HG02884 (cell line): Measurements from ENCODE around the gene PTGER3.
"Not testable (repeated sequence)": the region's sequence is repeated elsewhere in the genome, so short reads cannot be mapped to it uniquely, and the experiment has no call there.

ENCODE experiments used
- ATAC-seq: cut with Tn5 transposase; IDR thresholded peaks from one replicate; pipeline ENCODE4 v1.9.1; 2021; ENCODE audit warnings: mild to moderate bottlenecking, moderate library complexity; ENCODE audit not compliant: unreplicated experiment

The PTGER3 gene

GRCh38 chr1:71014178-71014579 lies 33.4 kb downstream of the PTGER3 start:
- ATAC-seq, result no peak

DNA sequence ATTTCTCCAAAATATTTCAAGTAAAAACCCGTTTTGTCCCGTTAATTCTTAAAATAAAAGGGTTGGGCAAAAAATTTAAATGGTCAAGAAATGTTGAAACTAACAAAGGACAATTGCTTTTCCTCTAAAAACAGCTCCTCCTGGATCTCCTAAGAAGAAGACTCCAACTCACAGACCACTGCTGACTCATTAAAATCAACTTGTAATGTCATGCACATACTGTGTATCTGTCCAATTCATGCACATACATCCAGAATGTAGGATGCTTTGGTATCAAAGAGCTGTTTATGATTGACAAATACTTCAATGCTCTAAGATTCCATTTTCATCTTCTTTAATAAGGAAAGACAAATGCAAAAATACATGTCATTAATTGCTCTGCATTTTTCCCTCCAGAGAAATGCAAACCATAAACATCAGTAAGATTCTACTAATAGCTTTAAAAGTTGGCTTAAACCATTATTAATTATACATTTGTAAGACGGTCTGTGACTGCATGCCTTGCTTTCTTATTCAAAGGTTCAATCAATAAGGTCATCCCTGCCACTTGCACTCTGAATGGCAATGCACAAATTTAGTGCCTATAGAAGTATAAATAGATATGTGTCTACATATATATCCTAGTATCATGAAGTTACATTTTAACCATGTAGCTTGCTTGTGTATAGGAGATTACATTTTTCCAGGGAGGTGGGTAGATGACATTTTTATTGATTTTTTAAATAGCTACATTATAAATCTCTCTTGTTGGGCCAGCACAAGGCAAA lies 44.7 kb downstream of the PTGER3 start:
- ATAC-seq, result no peak

DNA sequence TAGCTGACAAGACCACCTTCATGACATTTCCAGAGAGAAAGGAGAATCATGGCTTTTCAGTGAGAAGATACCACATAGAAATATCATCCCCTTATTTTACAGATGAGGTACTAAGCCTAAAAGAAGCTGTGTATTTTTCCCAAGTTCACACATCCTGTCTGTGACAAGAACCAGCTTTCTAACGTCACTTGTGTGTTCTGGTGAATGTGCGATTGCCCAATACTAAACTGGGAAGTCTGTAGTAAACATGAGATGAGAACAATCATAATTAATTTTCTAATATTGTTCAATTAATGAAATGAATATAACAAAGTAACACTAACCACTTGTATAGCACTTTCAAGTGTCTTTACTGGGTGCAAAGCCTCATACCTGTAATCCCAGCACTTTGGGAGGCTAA lies 46.0 kb downstream of the PTGER3 start:
- no peak for ATAC-seq

- ATAC-seq, result no peak
Measured at GRCh38 chr1:70997793-70998192, 49.8 kb downstream of the PTGER3 start.

DNA sequence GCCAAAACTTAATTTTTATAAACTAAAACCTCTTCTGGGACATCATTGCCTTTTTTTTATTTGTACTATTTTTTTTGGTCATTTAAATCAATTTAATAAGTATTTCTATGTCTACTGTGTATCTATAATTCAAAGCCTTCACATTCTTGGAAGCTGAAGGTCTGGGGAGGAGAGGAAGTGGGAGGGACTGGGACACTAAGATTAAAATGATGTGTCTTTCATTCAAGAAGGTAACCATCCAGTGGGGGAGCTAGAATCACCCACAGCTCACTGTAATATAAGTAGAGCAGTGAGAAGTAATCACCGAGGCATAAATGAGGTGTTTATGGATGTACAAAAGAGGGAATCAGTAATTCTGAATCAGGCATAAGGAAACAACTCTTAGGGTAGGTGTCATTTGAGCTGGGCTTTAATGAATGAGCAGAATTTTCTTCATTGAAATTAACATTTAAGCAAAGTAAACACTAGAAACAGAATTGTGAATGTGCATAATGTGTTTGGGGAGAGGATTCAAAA lies 52.8 kb downstream of the PTGER3 start:
- no peak for ATAC-seq

GRCh38 chr1:70993798-70994197 lies 53.8 kb downstream of the PTGER3 start:
- no peak for ATAC-seq

GRCh38 chr1:70992521-70992920 lies 55.1 kb downstream of the PTGER3 start:
- no peak for ATAC-seq

DNA sequence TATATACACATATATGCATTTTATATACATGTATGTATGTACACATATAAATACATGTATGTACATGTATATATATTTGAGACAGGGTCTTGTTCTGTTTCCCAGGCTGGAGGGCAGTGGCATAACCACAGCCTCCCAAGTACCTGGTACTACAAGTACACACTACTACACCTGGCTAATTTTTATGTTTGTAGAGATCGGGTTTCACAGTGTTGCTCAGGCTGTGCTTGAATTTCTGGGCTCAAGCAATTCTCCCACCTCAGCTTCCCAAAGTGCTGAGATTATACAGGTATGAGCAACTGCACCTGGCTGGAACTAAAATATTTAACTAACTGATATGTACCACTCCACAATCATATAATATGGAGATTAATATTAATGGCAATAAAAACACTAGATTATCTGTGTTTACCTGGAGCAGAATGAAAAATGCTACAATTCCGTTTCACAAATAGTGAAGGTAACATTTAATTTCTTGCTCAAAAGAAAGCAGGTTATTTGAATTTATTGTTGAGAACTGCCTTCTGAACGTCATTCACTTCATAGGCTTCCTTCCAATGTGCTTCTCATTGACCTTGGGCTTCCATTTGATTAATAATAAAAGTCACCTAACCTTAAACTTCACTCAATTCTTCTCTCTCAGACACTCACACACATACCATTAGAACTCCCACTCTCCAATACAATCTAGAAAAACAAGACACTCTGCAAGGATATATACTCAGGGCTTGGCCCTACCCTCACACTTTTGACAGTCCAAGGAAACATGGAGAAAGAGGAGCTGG lies 57.0 kb downstream of the PTGER3 start:
- no peak for ATAC-seq

DNA sequence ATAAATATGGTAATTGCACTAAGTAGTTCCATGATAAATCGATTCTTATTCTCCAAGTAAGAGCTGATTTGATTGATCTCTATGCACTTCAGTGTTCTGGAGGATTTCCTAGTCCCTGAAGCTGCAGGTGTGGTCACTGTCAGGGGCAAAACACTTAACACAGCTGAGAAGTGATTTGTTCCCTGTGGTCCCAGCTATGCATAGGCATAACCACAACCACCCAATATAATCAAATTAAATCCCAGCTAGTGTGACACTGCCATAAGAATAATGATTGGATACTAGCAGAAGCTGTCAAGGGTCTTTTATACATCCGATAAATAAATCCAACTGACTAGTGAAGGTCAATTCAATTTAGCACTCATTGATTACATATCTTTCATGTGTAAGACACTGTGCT lies 60.1 kb downstream of the PTGER3 start:
- no peak for ATAC-seq

DNA sequence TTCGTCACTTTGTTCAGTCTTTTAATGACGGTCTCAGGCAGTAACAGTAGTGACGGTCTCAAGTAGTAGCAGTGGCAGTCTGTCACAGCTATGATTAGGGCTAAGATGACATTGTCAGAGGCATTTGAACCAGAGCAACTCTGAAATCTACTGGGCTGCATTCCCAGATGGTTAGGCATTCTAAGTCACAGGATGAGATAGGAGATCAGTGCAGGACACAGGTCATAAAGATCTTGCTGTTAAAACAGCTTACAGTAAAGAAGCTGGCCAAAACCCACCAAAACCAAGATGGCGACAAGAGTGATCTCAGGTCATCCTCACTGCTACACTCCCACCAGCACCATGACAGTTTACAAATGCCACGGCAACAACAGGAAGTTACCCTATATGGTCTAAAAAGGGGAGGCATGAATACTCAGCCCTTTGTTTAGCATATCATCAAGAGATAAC lies 61.8 kb downstream of the PTGER3 start:
- not testable (repeated sequence) for ATAC-seq

- ATAC-seq, result not testable (repeated sequence)
Measured at GRCh38 chr1:70985278-70985677, 62.3 kb downstream of the PTGER3 start.

GRCh38 chr1:70980361-70980760 lies 67.3 kb downstream of the PTGER3 start:
- no peak for ATAC-seq

- ATAC-seq, result no peak
Measured at GRCh38 chr1:70979881-70980280, 67.7 kb downstream of the PTGER3 start.

- no peak for ATAC-seq
Measured at GRCh38 chr1:70979313-70979712, 68.3 kb downstream of the PTGER3 start.

DNA sequence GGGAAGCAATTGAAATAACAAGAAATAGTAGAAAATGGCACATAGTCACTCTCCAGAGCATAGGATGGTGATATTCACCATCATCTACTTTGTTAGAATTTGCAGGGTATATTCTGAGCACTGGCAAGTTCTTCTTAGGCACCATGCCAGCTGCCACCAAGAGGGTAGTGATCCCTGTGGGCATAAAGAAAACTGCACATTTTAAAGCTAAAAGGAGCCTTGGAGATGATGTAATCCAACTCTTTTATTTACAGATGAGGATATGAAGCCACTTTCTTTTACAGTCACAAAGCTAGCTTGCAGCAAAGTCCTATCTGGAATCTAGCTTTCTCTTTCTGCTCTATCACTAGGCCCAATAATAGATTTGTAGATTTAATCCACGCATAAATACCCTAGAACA lies 69.0 kb downstream of the PTGER3 start:
- no peak for ATAC-seq

DNA sequence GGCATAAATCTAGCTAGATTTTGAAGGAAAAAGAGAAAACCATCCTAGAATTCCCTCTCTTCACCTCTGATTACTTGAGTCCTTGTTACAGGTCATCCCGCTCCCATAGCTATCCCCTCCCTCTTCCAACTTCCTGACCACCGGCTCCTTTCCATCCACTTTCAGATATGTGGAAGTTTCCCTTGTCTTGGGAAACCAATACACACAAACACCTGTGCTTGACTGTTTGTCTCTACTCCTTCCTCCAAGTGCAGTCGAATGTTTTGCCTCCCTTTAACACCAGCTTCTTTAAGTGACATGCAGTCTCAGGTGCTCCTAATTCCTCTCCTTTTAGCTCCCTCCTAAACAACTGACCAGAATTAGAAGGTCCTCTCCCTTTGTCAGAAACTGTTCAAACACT lies 70.0 kb downstream of the PTGER3 start:
- ATAC-seq, result no peak

DNA sequence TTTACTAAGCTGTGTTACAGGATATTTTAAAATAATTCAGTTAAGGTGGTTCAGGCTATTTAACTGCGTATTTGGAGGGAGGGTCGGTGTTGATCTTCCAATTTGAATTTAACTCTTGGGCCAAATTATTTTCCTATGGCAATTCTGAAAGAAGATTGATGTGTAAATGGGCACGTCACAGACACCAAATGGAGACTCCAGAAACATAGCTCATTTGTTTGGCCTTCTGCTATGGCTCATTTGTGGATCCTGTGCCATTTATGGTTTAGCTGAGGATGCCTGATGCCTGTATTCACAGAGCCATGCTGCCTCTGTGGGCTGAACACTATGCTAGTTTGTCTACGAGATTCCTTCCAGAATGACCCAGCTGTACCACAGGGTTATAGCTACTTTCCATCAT lies 70.6 kb downstream of the PTGER3 start:
- no peak for ATAC-seq

- no peak for ATAC-seq
Measured at GRCh38 chr1:70973754-70974153, 73.9 kb downstream of the PTGER3 start.

DNA sequence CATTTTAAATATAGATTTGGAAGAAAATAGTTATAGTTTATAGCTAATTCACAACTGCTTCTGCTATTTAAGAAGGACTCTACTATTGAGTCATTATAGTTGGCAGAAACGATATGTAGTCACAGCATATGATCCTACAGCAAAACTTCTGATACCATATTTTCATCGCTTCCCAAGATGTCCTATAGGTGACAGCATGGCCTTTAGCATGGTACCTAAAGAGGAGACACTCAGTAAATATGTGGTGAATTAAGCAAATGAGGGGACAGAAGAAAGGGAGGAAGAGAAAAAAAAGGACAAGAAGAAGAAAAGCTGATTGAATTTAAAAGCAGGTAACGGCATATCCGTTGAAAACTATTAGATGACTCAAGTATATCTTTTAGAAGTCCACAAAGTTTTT lies 77.2 kb downstream of the PTGER3 start:
- ATAC-seq, result no peak

- ATAC-seq, result peak; percentile 72
Measured at GRCh38 chr1:70966018-70966638, 81.5 kb downstream of the PTGER3 start.

DNA sequence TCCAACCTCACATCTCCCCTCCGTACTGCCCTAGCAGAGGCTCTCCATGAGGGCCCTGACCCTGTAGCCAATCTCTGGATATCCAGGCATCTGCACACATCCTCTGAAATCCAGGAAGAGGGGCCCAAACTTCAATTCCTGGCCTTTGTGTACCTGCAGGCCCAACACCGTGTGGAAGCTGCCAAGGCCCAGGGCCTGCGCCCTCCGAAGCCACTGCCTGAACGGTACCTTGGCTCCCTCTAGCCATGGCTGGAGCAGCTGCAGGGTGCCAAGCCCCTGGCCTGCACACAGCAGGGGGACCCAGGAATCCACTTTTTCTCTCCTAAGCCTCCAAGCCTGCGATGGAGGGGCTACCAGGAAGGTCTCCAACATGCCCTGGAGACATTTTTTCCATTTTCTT lies 84.2 kb downstream of the PTGER3 start:
- ATAC-seq, result no peak
